Measurements from ENCODE around the gene RBM47.
"Not testable (repeated sequence)": the region's sequence is repeated elsewhere in the genome, so short reads cannot be mapped to it uniquely, and the experiment has no call there.

RBM47 gene

GRCh38 chr4:40559585-40560465 lies 69.8 kb downstream of the RBM47 start:
- DNase-seq = no peak

- no peak for DNase-seq
Measured at GRCh38 chr4:40557736-40558135, 71.9 kb downstream of the RBM47 start.

GRCh38 chr4:40555176-40555900 lies 74.3 kb downstream of the RBM47 start:
- DNase-seq = no peak

GRCh38 chr4:40554641-40555040 lies 75.0 kb downstream of the RBM47 start:
- not testable (repeated sequence) for DNase-seq

GRCh38 chr4:40553995-40554394 lies 75.7 kb downstream of the RBM47 start:
- no peak for DNase-seq

GRCh38 chr4:40552536-40552935 lies 77.1 kb downstream of the RBM47 start:
- DNase-seq = no peak

- not testable (repeated sequence) for DNase-seq
Measured at GRCh38 chr4:40551568-40552136, 78.0 kb downstream of the RBM47 start.

GRCh38 chr4:40550948-40551462 lies 78.7 kb downstream of the RBM47 start:
- DNase-seq = peak; percentile 0

GRCh38 chr4:40550196-40550595 lies 79.5 kb downstream of the RBM47 start:
- no peak for DNase-seq

- no peak for DNase-seq
Measured at GRCh38 chr4:40548256-40548655, 81.4 kb downstream of the RBM47 start.

- no peak for DNase-seq
Measured at GRCh38 chr4:40547789-40548132, 81.9 kb downstream of the RBM47 start.

GRCh38 chr4:40546969-40547788 lies 82.5 kb downstream of the RBM47 start:
- DNase-seq = no peak

- DNase-seq = no peak
Measured at GRCh38 chr4:40546506-40546905, 83.2 kb downstream of the RBM47 start.

- DNase-seq = not testable (repeated sequence)
Measured at GRCh38 chr4:40545487-40545886, 84.2 kb downstream of the RBM47 start.

GRCh38 chr4:40544221-40544620 lies 85.4 kb downstream of the RBM47 start:
- DNase-seq = no peak

GRCh38 chr4:40540800-40541199 lies 88.9 kb downstream of the RBM47 start:
- DNase-seq = no peak

- DNase-seq = no peak
Measured at GRCh38 chr4:40536032-40536431, 93.6 kb downstream of the RBM47 start.

- DNase-seq = no peak
Measured at GRCh38 chr4:40531636-40532023, 98.0 kb downstream of the RBM47 start.

- DNase-seq = no peak
Measured at GRCh38 chr4:40530961-40531635, 98.6 kb downstream of the RBM47 start.

- DNase-seq = no peak
Measured at GRCh38 chr4:40526741-40527140, 102.9 kb downstream of the RBM47 start.

GRCh38 chr4:40525752-40526598 lies 103.7 kb downstream of the RBM47 start:
- no peak for DNase-seq
